Liver (tissue), 3 donors: ENCODE measurements around the gene MSI2.

Experiments used
- ATF3 ChIP-seq: IDR thresholded peaks from 2 replicates; pipeline ENCODE4 v1.6.1; 2016; ENCODE audit warnings: antibody characterized with exemption
- EGR1 ChIP-seq, 2 donors: IDR thresholded peaks; 2 replicates each; pipeline ENCODE4 v1.6.1; 2016 to 2018; ENCODE audit warnings: antibody characterized with exemption in 2 of 2, low read depth in 2 of 2
- FOXA1 ChIP-seq: IDR thresholded peaks from 2 replicates; pipeline ENCODE4 v1.6.1; 2016; ENCODE audit warnings: antibody characterized with exemption
- HNF4G ChIP-seq: IDR thresholded peaks from 2 replicates; pipeline ENCODE4 v1.6.1; 2016; ENCODE audit warnings: antibody characterized with exemption
- RAD21 ChIP-seq, 2 donors: IDR thresholded peaks; 2 replicates each; pipeline ENCODE4 v1.6.1; 2016; ENCODE audit warnings: antibody characterized with exemption in 2 of 2, mild to moderate bottlenecking in 2 of 2
- RXRA ChIP-seq, 2 donors: IDR thresholded peaks; 2 replicates each; pipeline ENCODE4 v1.6.1; 2017 to 2018; ENCODE audit warnings: antibody characterized with exemption in 2 of 2, mild to moderate bottlenecking in 1 of 2
- SP1 ChIP-seq: IDR thresholded peaks from 2 replicates; pipeline ENCODE4 v1.6.1; 2018; ENCODE audit warnings: antibody characterized with exemption, mild to moderate bottlenecking
- TF ChIP-seq, protein P1 (sequence below): fragments of 150-350 bp; IDR thresholded peaks from 2 replicates; pipeline ENCODE4 v1.5.1; 2017; ENCODE audit warnings: improper control_type of control experiment, low read depth, low read length; ENCODE audit not compliant: missing input control
- TF ChIP-seq, protein P2 (sequence below): IDR thresholded peaks from 2 replicates; pipeline ENCODE4 v1.6.1; 2016; ENCODE audit warnings: antibody characterized with exemption, mild to moderate bottlenecking
- TF ChIP-seq, protein P3 (sequence below): IDR thresholded peaks from 2 replicates; pipeline ENCODE4 v1.6.1; 2016; ENCODE audit warnings: antibody characterized with exemption
- donor health status: healthy.
- donor health status: healthy.

- TF ChIP-seq, protein P1, sequence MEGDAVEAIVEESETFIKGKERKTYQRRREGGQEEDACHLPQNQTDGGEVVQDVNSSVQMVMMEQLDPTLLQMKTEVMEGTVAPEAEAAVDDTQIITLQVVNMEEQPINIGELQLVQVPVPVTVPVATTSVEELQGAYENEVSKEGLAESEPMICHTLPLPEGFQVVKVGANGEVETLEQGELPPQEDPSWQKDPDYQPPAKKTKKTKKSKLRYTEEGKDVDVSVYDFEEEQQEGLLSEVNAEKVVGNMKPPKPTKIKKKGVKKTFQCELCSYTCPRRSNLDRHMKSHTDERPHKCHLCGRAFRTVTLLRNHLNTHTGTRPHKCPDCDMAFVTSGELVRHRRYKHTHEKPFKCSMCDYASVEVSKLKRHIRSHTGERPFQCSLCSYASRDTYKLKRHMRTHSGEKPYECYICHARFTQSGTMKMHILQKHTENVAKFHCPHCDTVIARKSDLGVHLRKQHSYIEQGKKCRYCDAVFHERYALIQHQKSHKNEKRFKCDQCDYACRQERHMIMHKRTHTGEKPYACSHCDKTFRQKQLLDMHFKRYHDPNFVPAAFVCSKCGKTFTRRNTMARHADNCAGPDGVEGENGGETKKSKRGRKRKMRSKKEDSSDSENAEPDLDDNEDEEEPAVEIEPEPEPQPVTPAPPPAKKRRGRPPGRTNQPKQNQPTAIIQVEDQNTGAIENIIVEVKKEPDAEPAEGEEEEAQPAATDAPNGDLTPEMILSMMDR: no peak
- TF ChIP-seq, protein P2, sequence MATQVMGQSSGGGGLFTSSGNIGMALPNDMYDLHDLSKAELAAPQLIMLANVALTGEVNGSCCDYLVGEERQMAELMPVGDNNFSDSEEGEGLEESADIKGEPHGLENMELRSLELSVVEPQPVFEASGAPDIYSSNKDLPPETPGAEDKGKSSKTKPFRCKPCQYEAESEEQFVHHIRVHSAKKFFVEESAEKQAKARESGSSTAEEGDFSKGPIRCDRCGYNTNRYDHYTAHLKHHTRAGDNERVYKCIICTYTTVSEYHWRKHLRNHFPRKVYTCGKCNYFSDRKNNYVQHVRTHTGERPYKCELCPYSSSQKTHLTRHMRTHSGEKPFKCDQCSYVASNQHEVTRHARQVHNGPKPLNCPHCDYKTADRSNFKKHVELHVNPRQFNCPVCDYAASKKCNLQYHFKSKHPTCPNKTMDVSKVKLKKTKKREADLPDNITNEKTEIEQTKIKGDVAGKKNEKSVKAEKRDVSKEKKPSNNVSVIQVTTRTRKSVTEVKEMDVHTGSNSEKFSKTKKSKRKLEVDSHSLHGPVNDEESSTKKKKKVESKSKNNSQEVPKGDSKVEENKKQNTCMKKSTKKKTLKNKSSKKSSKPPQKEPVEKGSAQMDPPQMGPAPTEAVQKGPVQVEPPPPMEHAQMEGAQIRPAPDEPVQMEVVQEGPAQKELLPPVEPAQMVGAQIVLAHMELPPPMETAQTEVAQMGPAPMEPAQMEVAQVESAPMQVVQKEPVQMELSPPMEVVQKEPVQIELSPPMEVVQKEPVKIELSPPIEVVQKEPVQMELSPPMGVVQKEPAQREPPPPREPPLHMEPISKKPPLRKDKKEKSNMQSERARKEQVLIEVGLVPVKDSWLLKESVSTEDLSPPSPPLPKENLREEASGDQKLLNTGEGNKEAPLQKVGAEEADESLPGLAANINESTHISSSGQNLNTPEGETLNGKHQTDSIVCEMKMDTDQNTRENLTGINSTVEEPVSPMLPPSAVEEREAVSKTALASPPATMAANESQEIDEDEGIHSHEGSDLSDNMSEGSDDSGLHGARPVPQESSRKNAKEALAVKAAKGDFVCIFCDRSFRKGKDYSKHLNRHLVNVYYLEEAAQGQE: no peak
- TF ChIP-seq, protein P3, sequence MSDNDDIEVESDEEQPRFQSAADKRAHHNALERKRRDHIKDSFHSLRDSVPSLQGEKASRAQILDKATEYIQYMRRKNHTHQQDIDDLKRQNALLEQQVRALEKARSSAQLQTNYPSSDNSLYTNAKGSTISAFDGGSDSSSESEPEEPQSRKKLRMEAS: no peak
- TF ChIP-seq RAD21 (IDR thresholded peaks at IDR 0.05) (no peak), EGR1 (IDR thresholded peaks at IDR 0.05; ENCODE audit: low read depth in 2 of 2) (no peak), ATF3 (no peak), HNF4G (no peak), RXRA (IDR thresholded peaks at IDR 0.05) (no peak), FOXA1 (no peak), SP1 (no peak)
Measured at GRCh38 chr17:57245786-57246185, 10.5 kb upstream of the MSI2 start.
